Stimulated activated naive CD8-positive, alpha-beta T cell treated with anti-CD3 and anti-CD28 coated beads, Interleukin-15, Interleukin-2, amounts not matched to agents 100 ng/mL and 50 ng/mL, for 24 hours (primary cell): Measurements from ENCODE around the gene ITPRIP.
A peak's percentile ranks its signal among the peaks of the same experiment; 100 is the strongest.

Experiments
- H3K27ac Mint-ChIP-seq: one replicate; pipeline ENCODE4 v1.8.0; 2021; ENCODE audit warnings: mild to moderate bottlenecking, mixed read lengths
- H3K27me3 Mint-ChIP-seq: one replicate; pipeline ENCODE4 v1.8.0; 2021; ENCODE audit warnings: mixed read lengths
- H3K36me3 Mint-ChIP-seq: one replicate; pipeline ENCODE4 v1.8.0; 2021; ENCODE audit warnings: low read depth, mixed read lengths
- H3K4me1 Mint-ChIP-seq: one replicate; pipeline ENCODE4 v1.8.0; 2021; ENCODE audit warnings: low read depth, mixed read lengths
- H3K4me3 Mint-ChIP-seq: one replicate; pipeline ENCODE4 v1.8.0; 2021; ENCODE audit warnings: mild to moderate bottlenecking, mixed read lengths
- H3K9me3 Mint-ChIP-seq: one replicate; pipeline ENCODE4 v1.8.0; 2021; ENCODE audit warnings: mixed read lengths

Gene ITPRIP

DNA sequence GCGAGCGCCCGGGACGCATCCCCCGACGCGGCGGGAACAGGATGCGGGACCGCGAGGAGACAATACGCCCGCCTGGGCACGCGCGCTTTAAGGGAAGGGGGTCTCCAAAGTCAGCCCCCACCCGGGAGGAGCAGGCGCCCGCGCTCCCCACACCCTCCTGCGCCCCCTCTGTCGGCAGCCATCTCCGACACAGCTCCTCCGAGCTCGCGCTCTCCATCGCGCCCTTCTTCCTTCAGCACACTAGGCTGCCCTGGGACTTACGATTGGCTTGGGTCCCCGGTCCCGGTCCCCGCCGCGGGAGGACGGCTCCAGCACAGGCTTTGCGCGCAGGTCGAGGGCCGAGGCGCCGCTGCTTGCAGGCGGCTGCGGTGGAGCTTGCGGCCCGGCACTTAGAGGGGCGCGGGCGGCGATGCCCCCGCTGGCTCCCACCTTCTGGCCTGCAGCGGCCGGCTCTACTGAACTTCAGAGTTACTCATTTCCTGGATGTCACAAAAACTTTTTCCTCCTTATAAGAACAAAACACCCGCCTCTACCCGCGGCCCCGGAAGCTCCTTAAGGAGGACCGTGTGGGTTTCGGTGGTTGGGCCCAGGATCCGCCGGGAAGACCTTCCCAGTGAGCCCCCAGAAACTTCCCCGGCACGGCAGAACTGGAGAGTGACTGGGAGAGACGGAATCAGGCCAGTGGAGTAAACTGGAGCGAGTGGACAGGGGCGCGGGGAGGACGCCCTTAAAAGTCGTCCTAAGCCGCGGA, at the start of gene ITPRIP:
Gene ITPRIP, minus strand, starts transcription at position 481 of the 751 bp plus-strand sequence. CDS start 22,414 bp downstream, outside the sequence.
- Mint-ChIP-seq H3K27me3 (peaks cover 3% of the 10 kb centered on the region), H3K36me3 (peaks cover 24% of the 10 kb centered on the region), H3K4me1 (peaks cover 54% of the 10 kb centered on the region), H3K4me3 (peak within 1 kb of the TSS; percentile 88), H3K9me3 (no peaks in the 10 kb centered on the region), H3K27ac (peak within 1 kb of the TSS; percentile 99)

DNA sequence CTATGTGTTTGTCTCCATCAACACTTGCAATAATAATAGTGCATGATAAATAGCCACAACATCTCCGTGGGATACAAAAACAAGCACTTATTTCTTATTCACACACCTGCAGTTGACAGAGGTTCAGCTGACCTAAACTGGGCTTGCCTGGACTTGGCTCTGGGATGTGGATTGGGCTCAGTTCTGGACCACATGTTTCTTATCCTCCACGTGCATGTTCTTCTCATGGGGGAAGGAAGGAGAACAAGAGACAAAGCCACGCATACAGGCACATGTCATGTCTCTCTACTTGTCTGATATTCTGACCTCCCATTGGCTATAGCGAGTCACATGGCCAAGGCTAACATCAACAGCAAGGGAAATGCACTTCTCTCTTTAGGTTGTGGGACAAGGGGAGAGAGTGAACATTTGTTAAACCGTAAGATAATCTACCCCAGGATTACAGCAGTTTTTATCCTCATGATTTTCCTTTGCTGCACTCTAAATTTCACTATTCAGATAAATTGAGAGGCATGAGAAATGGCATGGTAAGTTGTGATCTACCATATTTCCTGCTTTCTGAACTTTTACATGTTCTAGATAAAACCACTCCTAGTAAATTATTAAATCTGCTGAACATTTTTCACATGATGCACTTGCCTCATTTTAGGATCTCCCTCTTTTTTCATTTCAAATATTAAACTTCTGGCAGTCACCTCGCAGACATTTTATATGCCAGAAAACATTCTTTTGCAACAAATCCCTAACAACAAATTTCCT, 49.0 kb upstream of the ITPRIP start:
- Mint-ChIP-seq H3K36me3 (no peaks in the 10 kb centered on the region), H3K9me3 (no peaks in the 10 kb centered on the region), H3K27me3 (peaks cover 27% of the 10 kb centered on the region), H3K4me3 (no peak overlapping the region), H3K4me1 (peaks cover 14% of the 10 kb centered on the region), H3K27ac (no peak overlapping the region)

- no peaks in the 10 kb centered on the region for H3K9me3 Mint-ChIP-seq
- no peak overlapping the region for H3K27ac Mint-ChIP-seq
- no peaks in the 10 kb centered on the region for H3K36me3 Mint-ChIP-seq
- H3K27me3 Mint-ChIP-seq: peaks cover 29% of the 10 kb centered on the region
- H3K4me3 Mint-ChIP-seq: no peak overlapping the region
- no peaks in the 10 kb centered on the region for H3K4me1 Mint-ChIP-seq
Observed at GRCh38 chr10:104380336-104380735, 42.1 kb upstream of the ITPRIP start.

DNA sequence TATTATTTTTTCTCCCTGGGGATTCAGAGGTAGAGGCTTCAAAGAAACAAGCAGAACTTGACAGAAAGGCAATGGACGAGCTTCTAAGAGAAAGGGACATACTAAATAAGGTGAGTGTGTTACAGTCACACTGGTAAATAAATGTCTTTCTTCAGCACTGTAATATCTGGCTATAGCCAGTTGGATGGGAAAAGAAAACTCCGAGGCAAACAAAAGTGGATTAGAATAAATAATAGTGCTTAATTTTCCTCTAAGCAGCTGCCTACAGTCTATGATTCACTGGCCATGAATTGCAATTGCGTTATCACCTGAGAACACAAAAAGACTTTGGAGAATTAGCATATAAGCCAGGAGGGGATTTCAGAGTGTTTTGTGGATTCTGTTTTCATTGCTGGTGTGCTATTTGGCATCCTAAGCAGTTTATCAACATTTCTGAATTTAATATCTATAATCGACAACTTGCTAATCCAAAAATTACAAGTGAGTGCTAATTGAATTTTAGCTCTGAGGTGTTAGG, 38.6 kb upstream of the ITPRIP start:
- Mint-ChIP-seq H3K27ac (no peak overlapping the region), H3K4me3 (no peak overlapping the region), H3K36me3 (no peaks in the 10 kb centered on the region), H3K4me1 (no peaks in the 10 kb centered on the region), H3K27me3 (peaks cover 24% of the 10 kb centered on the region), H3K9me3 (no peaks in the 10 kb centered on the region)

GRCh38 chr10:104374591-104374990, 36.3 kb upstream of the ITPRIP start:
- H3K4me1 Mint-ChIP-seq: no peaks in the 10 kb centered on the region
- H3K36me3 Mint-ChIP-seq: no peaks in the 10 kb centered on the region
- peaks cover 27% of the 10 kb centered on the region for H3K27me3 Mint-ChIP-seq
- H3K27ac Mint-ChIP-seq: no peak overlapping the region
- no peak overlapping the region for H3K4me3 Mint-ChIP-seq
- H3K9me3 Mint-ChIP-seq: no peaks in the 10 kb centered on the region

GRCh38 chr10:104371753-104372152, 33.5 kb upstream of the ITPRIP start:
- Mint-ChIP-seq H3K4me1 (no peaks in the 10 kb centered on the region), H3K9me3 (no peaks in the 10 kb centered on the region), H3K27me3 (peaks cover 23% of the 10 kb centered on the region), H3K27ac (no peak overlapping the region), H3K4me3 (no peak overlapping the region), H3K36me3 (no peaks in the 10 kb centered on the region)

- H3K4me1 Mint-ChIP-seq: no peaks in the 10 kb centered on the region
- no peak overlapping the region for H3K27ac Mint-ChIP-seq
- H3K9me3 Mint-ChIP-seq: no peaks in the 10 kb centered on the region
- H3K4me3 Mint-ChIP-seq: no peak overlapping the region
- no peaks in the 10 kb centered on the region for H3K36me3 Mint-ChIP-seq
- H3K27me3 Mint-ChIP-seq: peaks cover 23% of the 10 kb centered on the region
Observed at GRCh38 chr10:104368381-104368780, 30.1 kb upstream of the ITPRIP start.

DNA sequence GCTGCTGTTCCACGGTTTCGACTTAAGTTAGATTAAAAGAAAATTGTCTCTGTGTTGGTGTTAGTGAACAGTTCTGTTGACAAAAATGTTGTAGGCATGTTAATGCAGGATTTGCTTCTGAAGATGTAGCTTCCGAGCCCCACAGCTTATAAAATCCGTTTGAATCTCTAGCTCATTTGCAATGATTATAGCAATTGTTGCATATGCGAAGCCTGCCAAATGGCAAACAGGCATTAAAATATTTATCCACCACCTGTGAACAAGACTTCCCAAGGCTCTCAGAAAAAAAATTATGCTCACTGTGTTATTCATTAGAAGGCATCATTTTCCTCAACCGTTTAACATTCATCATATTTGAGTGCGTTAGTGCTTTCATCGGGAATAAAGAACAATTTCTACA, 29.6 kb upstream of the ITPRIP start:
- no peaks in the 10 kb centered on the region for H3K9me3 Mint-ChIP-seq
- H3K4me1 Mint-ChIP-seq: no peaks in the 10 kb centered on the region
- H3K36me3 Mint-ChIP-seq: no peaks in the 10 kb centered on the region
- H3K27ac Mint-ChIP-seq: no peak overlapping the region
- no peak overlapping the region for H3K4me3 Mint-ChIP-seq
- H3K27me3 Mint-ChIP-seq: peaks cover 24% of the 10 kb centered on the region

DNA sequence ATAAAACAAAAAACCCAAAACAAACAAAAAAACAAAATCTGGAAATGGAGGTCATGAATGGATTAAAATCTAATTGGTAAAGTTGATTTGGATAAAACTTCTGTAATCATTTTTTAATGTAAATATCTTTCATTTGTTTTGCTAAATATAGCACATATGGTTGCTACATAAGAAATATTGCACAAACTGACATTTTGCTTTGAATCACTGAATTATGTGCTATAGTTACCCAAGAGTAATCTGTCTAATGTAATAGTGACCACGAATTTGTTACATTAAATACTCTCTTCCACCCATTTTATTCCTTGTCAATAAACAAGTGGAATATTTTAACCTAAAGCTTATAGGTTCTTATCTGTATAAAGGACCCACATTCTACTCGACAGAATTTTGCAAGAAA, 21.5 kb upstream of the ITPRIP start:
- Mint-ChIP-seq H3K9me3 (no peaks in the 10 kb centered on the region), H3K4me1 (no peaks in the 10 kb centered on the region), H3K27ac (no peak overlapping the region), H3K27me3 (peaks cover 10% of the 10 kb centered on the region), H3K36me3 (no peaks in the 10 kb centered on the region), H3K4me3 (no peak overlapping the region)

- Mint-ChIP-seq H3K27ac (peak within 1 kb of the TSS; percentile 69), H3K9me3 (no peaks in the 10 kb centered on the region), H3K27me3 (no peaks in the 10 kb centered on the region), H3K4me3 (no peak within 1 kb of the TSS), H3K4me1 (peaks cover 2% of the 10 kb centered on the region), H3K36me3 (no peaks in the 10 kb centered on the region)
Observed at GRCh38 chr10:104353325-104354048, 15.2 kb upstream of the ITPRIP start, which contains the start of gene CFAP58. Gene CFAP58 (plus strand): TSS chr10:104353833. CDS start chr10:104353898, 65 bp downstream.

DNA sequence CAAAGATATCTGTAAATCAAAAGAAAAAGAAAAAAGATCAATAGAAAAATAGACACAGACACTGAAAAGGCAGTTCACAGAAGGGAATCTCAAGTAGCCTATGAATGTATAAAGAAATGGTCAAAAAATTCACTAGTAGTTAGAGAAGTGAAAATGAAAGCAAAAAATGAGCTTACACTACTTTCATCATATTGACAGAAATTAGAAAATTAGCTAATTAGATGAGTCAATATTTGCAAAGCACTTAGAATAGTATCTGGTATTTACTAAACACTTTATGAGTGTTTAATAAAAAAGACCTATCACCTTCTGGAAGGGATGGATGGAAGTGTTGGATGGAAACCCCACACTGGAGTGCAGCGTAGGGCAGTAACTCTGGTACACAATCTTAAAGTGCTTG, 13.7 kb upstream of the ITPRIP start:
- H3K9me3 Mint-ChIP-seq: no peaks in the 10 kb centered on the region
- peak overlapping the region; percentile 91 for H3K27ac Mint-ChIP-seq
- H3K36me3 Mint-ChIP-seq: no peaks in the 10 kb centered on the region
- H3K4me3 Mint-ChIP-seq: no peak overlapping the region
- H3K27me3 Mint-ChIP-seq: no peaks in the 10 kb centered on the region
- H3K4me1 Mint-ChIP-seq: peaks cover 3% of the 10 kb centered on the region

DNA sequence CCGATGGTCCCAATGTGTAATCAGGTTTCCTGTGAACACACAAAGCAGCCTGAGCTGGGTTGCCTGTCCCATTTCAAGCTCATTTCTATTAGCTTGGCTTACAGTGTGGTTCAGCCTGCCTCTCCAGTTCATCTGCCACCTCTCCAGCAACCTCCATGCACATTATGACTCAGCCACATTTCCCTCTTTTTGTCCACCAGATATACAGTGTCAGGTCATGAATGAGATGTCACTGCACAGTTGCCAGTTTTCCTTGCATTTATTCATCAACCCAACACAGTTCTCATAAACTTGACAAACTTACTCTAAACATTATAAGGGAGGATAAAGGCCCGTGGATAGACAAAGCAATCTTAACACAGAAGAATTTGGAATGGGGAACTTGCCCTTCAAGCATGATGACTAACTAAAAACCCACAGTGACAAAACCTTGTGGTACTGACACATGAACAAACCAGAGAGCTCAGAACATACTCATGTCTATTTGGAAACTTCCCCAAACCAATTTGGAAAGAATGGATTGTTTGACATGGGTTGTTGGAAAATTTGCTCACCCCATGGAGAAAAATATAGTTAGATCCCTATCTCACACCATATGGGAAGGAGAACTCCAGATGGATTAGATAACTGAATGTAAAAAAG, 12.9 kb upstream of the ITPRIP start:
- Mint-ChIP-seq H3K9me3 (no peaks in the 10 kb centered on the region), H3K27ac (peak overlapping the region; percentile 91), H3K4me1 (peaks cover 3% of the 10 kb centered on the region), H3K4me3 (no peak overlapping the region), H3K36me3 (no peaks in the 10 kb centered on the region), H3K27me3 (no peaks in the 10 kb centered on the region)

DNA sequence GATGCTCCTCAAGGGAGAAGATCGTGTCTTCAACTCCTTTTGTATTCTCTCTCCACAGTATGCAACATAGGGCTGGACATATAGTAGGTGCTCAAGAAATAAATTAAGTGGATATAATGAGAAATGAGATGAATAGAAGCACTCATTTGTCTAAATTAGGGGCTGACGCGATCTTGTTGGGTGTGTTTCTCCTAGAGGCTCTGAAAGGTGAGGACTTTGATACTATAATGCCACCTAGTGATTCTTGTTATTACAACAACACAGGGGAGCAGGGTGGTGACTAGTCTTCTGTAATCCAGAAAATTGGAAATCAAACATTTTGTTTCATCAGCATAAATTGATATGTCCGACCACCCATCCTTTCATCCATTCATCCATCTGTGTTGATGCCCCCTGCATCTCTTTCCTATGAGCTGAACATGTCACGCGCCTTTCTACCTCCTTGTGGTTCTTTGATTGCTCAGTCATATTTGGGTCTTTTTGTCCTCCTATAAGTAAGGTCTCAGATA, 11.9 kb upstream of the ITPRIP start:
- no peak overlapping the region for H3K4me3 Mint-ChIP-seq
- no peaks in the 10 kb centered on the region for H3K9me3 Mint-ChIP-seq
- H3K27ac Mint-ChIP-seq: no peak overlapping the region
- H3K4me1 Mint-ChIP-seq: peaks cover 11% of the 10 kb centered on the region
- no peaks in the 10 kb centered on the region for H3K36me3 Mint-ChIP-seq
- no peaks in the 10 kb centered on the region for H3K27me3 Mint-ChIP-seq

- Mint-ChIP-seq H3K27me3 (no peaks in the 10 kb centered on the region), H3K4me3 (no peak overlapping the region), H3K27ac (no peak overlapping the region), H3K4me1 (peaks cover 11% of the 10 kb centered on the region), H3K9me3 (no peaks in the 10 kb centered on the region), H3K36me3 (no peaks in the 10 kb centered on the region)
Observed at GRCh38 chr10:104349623-104350126, 11.4 kb upstream of the ITPRIP start.
